K562 treated with DMSO at 1 percent for 4 hours (cell line): Measurements from ENCODE around the gene CFAP299. TPM values are rescaled to one million over a fixed set of nuclear protein-coding genes. Genes with fewer than 3 reads are reported as not detected.

ENCODE experiments used
- total RNA-seq: library from RNA; unstranded; fragments of 300-600 nt; gene quantifications from 2 replicates; pipeline ENCODE4 v1.2.3, GENCODE V29; 2022; ENCODE audit not compliant: insufficient read depth

The CFAP299 gene
- 1.0 TPM in 1 of 2 replicates, not detected in the other for total RNA-seq

DNA sequence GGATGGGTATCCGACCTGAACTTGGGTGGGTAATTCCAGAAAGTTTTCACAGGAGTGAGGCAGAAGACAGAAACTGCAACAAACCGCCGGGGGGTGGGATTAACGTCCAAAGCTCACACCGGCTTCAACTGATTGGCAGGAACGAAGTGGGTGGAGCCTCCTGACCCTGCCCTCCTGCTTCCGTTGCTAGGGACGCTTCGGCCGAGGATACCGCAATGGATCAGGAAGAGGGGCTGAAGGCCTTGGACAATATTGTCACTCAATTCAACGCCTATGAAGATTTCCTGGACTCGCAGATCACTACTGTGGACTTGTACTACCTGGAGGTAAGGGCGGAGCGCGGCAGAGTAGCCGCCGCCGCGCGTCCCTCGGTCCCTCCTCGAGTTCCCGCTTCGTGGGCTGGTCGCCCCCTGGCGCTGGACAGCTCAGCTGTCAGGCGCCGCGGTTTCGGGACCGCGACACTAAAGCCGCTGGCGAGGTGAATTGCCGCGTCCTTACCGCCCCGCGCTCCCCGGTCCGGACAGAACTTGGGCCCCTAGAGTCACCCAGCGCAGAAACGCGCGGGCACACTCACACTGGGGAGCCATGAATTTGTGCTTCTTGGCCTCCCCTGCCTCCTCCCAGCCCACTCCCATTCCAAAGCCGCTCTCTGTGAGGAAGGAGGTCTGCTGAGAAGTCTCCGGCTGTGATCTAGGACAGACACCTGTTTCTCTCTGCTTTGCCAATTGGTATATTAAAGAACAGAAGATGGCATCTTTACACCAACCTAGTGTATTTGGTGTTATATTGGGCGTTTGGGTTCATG, at the start of gene CFAP299:
CFAP299 (plus strand) TSS at position 177 of the 805 bp plus-strand sequence.

Other genes with a start within 250 kb of the CFAP299 start
- gene PRDM8, start 138.2 kb upstream of the CFAP299 start, total RNA-seq: not detected in 2 replicates
- 1.1 and 8.9 TPM in 2 replicates for gene FGF5, start 69.1 kb upstream of the CFAP299 start, total RNA-seq